Peyer's patch (tissue), 4 donors: ENCODE results near the gene SEC22A. TPM values are rescaled to one million over a fixed set of nuclear protein-coding genes. Genes with fewer than 3 reads are reported as not detected.
A peak's percentile ranks its signal among the peaks of the same experiment; 100 is the strongest.

Experiments used
- DNase-seq, 3 donors: peaks; one replicate each; pipeline ENCODE4 v3.0.0-alpha.2; 2017 to 2019
- H3K27ac ChIP-seq, 4 donors: fragments of 200-600 bp; sonication (generic); one replicate each; pipeline ENCODE4 v1.5.1; 2016 to 2019
- H3K27me3 ChIP-seq, 2 donors: fragments of 200-600 bp; sonication (generic); one replicate each; pipeline ENCODE4 v1.5.1; 2019
- H3K36me3 ChIP-seq, 3 donors: fragments of 200-600 bp; sonication (generic); one replicate each; pipeline ENCODE4 v1.5.1; 2016 to 2019
- H3K4me1 ChIP-seq, 4 donors: fragments of 200-600 bp; sonication (generic); one replicate each; pipeline ENCODE4 v1.5.1; 2016 to 2019
- H3K4me3 ChIP-seq, 4 donors: fragments of 200-600 bp; sonication (generic); 1 replicate in 3 of 4; 2 replicates in 1 of 4; pipeline ENCODE4 v1.5.1; 2016 to 2019; ENCODE audit warnings: mild to moderate bottlenecking in 1 of 4
- H3K9me3 ChIP-seq, 4 donors: fragments of 200-600 bp; sonication (generic); one replicate each; pipeline ENCODE4 v1.5.1; 2016 to 2019; ENCODE audit warnings: mild to moderate bottlenecking in 1 of 4
- CTCF ChIP-seq, 6 experiments: fragments of 450-650 bp in 4 of 6; fragments of 200-600 bp in 2 of 6; sonication (generic) in 1 of 6; IDR thresholded peaks; one replicate each; pipeline ENCODE4 v1.5.1; 2017 to 2019; ENCODE audit warnings: antibody characterized with exemption in 6 of 6, mild to moderate bottlenecking in 3 of 6, moderate library complexity in 1 of 6
- POLR2A ChIP-seq, 2 donors: fragments of 450-650 bp; IDR thresholded peaks; one replicate each; pipeline ENCODE4 v1.5.1; 2017; ENCODE audit warnings: antibody characterized with exemption in 2 of 2, mild to moderate bottlenecking in 2 of 2, moderate library complexity in 2 of 2
- total RNA-seq, 4 donors: library from RNA; depleted of rRNA; stranded (reverse); fragments of >200 nt; gene quantifications; one replicate each; pipeline ENCODE4 v1.1.0, GENCODE V29; 2016

Gene SEC22A
- total RNA-seq, 4 donors from 2014 or later: 9.9 to 21.7 (median 16.5) TPM

DNA sequence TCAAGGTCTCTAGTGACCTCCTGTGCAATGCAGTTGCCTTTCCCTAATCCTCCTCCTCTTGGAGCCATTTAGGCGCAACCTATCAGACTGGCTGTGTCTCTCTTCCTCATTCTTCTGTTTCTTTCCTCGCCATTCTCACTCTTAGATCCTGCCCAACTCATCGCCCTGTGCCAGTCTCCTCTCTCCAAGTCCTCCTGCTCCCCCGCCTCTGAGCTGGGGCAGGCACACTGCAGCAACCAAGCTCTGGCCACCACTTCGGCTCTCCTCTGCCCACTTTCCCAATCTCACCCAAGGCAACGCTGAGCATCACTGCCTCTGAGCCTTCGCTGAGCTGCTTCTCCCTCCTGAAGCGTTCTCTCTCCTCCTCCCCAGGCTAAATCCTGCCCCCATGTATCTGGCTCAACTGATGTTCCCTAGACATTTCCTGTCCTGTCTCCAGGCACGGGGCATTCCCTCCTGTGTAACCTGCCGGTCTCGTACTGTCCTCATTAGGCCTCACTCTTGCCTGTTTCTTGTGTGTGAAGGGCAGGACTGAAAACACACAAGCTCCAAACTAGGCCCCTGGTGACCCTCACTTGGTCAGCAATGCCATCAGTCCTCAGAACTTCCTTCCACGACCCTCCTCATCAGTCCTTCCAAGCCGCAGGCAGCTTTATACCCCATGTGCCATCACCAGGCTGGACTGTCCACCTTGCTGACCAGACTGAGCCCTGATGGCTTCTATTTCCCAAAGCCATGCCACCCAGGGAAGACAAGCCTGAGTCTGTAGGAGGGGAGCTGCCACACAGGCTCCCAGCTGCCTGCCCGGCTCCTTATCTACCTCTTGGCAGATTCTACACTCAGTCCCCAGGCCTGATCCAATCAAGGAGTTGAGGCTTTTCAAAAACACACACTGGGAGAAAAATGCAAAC, 85.6 kb downstream of the SEC22A start:
- Histone ChIP-seq H3K9me3 (no peaks in the 10 kb centered on the region), H3K36me3 (no peaks in the 10 kb centered on the region), H3K4me3 (no peak overlapping the region), H3K27me3 (no peaks in the 10 kb centered on the region), H3K27ac (no peak overlapping the region), H3K4me1 (no peaks in the 10 kb centered on the region)
- no peak for DNase-seq
- TF ChIP-seq POLR2A (IDR thresholded peaks at IDR 0.05): no peak
- no peak for TF ChIP-seq CTCF (IDR thresholded peaks at IDR 0.05)

DNA sequence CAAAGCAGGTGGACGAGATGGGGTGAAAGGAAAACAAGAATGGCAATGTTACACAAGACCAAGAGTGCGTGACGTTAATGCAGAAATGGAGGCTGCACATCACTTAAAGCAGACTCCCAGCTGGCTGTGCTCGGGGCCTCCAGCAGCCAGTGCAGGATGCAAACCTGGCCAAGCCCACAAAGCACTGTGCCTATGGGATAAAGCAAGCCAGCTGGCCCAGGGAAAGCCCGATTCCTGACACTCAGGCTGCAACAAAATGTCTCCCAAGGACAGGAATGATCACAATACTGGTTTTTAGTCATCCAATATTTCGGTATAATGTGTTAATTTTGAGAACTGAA, 86.2 kb downstream of the SEC22A start:
- H3K9me3 ChIP-seq: no peaks in the 10 kb centered on the region
- no peaks in the 10 kb centered on the region for H3K27me3 ChIP-seq
- no peak for DNase-seq
- no peaks in the 10 kb centered on the region for H3K36me3 ChIP-seq
- TF ChIP-seq CTCF (IDR thresholded peaks at IDR 0.05) (no peak), POLR2A (IDR thresholded peaks at IDR 0.05) (no peak)
- H3K4me3 ChIP-seq: no peak overlapping the region
- H3K27ac ChIP-seq: no peak overlapping the region
- H3K4me1 ChIP-seq: no peaks in the 10 kb centered on the region

GRCh38 chr3:123289391-123290106, 87.8 kb downstream of the SEC22A start:
- Histone ChIP-seq H3K27ac (no peak overlapping the region), H3K27me3 (no peaks in the 10 kb centered on the region), H3K9me3 (no peaks in the 10 kb centered on the region), H3K4me3 (no peak overlapping the region), H3K36me3 (no peaks in the 10 kb centered on the region), H3K4me1 (no peaks in the 10 kb centered on the region)
- DNase-seq: peak in 1 of 3 donors; percentile 35
- no peak for TF ChIP-seq CTCF (IDR thresholded peaks at IDR 0.05)
- TF ChIP-seq POLR2A (IDR thresholded peaks at IDR 0.05): no peak

GRCh38 chr3:123290107-123290930, 88.6 kb downstream of the SEC22A start:
- peak in 1 of 3 donors; percentile 34 for DNase-seq
- no peak for TF ChIP-seq CTCF (IDR thresholded peaks at IDR 0.05)
- H3K9me3 ChIP-seq: no peaks in the 10 kb centered on the region
- H3K36me3 ChIP-seq: no peaks in the 10 kb centered on the region
- H3K4me3 ChIP-seq: no peak overlapping the region
- no peaks in the 10 kb centered on the region for H3K4me1 ChIP-seq
- no peaks in the 10 kb centered on the region for H3K27me3 ChIP-seq
- H3K27ac ChIP-seq: no peak overlapping the region

GRCh38 chr3:123290962-123291361, 89.2 kb downstream of the SEC22A start:
- Histone ChIP-seq H3K27me3 (no peaks in the 10 kb centered on the region), H3K9me3 (no peaks in the 10 kb centered on the region), H3K36me3 (no peaks in the 10 kb centered on the region), H3K27ac (no peak overlapping the region), H3K4me1 (no peaks in the 10 kb centered on the region), H3K4me3 (no peak overlapping the region)
- DNase-seq: peak in 1 of 3 donors; percentile 33
- TF ChIP-seq CTCF (IDR thresholded peaks at IDR 0.05) (no peak), POLR2A (IDR thresholded peaks at IDR 0.05) (no peak)
